OCI-LY3 (cell line): ENCODE measurements around the gene RSPRY1.

Experiments used
- H2AFZ ChIP-seq: fragments of 200-600, 300-600 bp; shearing (Covaris generic); 2 replicates; pipeline ENCODE4 v1.6.0; 2014; ENCODE audit warnings: antibody characterized with exemption, low read depth, low read length
- H3K27ac ChIP-seq: fragments of 200-600, 300-600 bp; sonication (generic); 2 replicates; pipeline ENCODE4 v1.5.1; 2014; ENCODE audit warnings: mild to moderate bottlenecking, low read length, moderate library complexity, mixed read lengths
- H3K27me3 ChIP-seq: fragments of 200-600, 300-600 bp; sonication (generic); 2 replicates; pipeline ENCODE4 v1.6.1; 2014; ENCODE audit warnings: low read depth, low read length, mixed read lengths
- H3K36me3 ChIP-seq: fragments of 200-600, 300-600 bp; sonication (generic); replicated peaks from 2 replicates; pipeline ENCODE3; 2014; ENCODE audit warnings: low read depth, low read length, mixed read lengths
- H3K4me1 ChIP-seq: fragments of 300-600, 200-600 bp; sonication (generic); 2 replicates; pipeline ENCODE4 v1.6.1; 2014; ENCODE audit warnings: low read length, mixed read lengths
- H3K4me2 ChIP-seq: fragments of 200-600, 300-600 bp; sonication (generic); 2 replicates; pipeline ENCODE4 v1.6.1; 2014; ENCODE audit warnings: low read length, mixed read lengths
- H3K4me3 ChIP-seq: fragments of 300-600, 200-600 bp; sonication (generic); 2 replicates; pipeline ENCODE4 v1.5.1; 2014; ENCODE audit warnings: antibody characterized with exemption, mild to moderate bottlenecking, low read length, moderate library complexity
- H3K79me2 ChIP-seq: fragments of 300-600, 200-600 bp; shearing (Covaris generic); 2 replicates; pipeline ENCODE4 v1.6.1; 2014; ENCODE audit warnings: mild to moderate bottlenecking, low read length, mixed read lengths
- H3K9ac ChIP-seq: fragments of 300-600, 200-600 bp; shearing (Covaris generic); 2 replicates; pipeline ENCODE4 v1.6.0; 2014; ENCODE audit warnings: mild to moderate bottlenecking, low read length, moderate library complexity
- H3K9me3 ChIP-seq: fragments of 200-600, 300-600 bp; shearing (Covaris generic); 2 replicates; pipeline ENCODE4 v1.6.1; 2014; ENCODE audit warnings: low read length, mixed read lengths; ENCODE audit not compliant: insufficient read depth
- H4K20me1 ChIP-seq: fragments of 200-600, 300-600 bp; sonication (generic); 2 replicates; pipeline ENCODE4 v1.6.1; 2016; ENCODE audit warnings: low read length, mixed read lengths; ENCODE audit not compliant: insufficient read depth
- EZH2phosphoT487 ChIP-seq: fragments of 200-600 bp; shearing (Covaris generic); IDR thresholded peaks from 2 replicates; pipeline ENCODE4 v1.6.1; 2018; ENCODE audit warnings: antibody characterized with exemption, mixed run types, low read depth
- TF ChIP-seq, protein P1 (sequence below): fragments of 200-600, 300-600 bp; sonication (generic); IDR thresholded peaks from 2 replicates; pipeline ENCODE4 v1.5.1; 2014; ENCODE audit warnings: antibody characterized with exemption, low read length, low read depth

Gene RSPRY1

DNA sequence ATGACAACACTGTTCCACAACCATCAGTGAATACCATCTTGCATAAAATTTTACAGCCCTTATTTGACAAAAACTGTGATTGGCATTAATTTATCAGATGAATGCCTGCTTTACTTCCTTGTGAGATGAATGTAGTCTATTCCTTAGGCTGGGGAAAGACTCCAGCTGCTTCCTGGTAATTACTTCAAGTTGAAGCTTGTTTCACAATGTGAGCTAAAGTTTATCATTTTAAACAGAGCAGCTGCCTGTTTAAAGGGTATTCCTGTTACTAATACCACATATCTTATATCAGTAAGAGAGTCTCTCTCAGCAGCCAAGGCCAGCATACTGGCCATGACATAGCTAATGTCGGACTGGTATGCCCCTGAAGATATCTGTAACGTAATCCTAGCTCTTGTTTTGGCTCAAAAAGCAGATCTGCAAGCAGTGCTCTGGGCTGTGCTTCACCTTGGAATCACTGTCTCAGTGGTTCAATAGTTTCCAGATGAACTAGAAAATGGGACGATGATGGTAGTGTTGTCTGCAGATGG, 45.8 kb downstream of the RSPRY1 start:
- no peaks in the 10 kb centered on the region for H3K9me3 ChIP-seq
- H3K27me3 ChIP-seq, result no peaks in the 10 kb centered on the region
- peaks cover 9% of the 10 kb centered on the region for H3K4me1 ChIP-seq
- H3K4me2 ChIP-seq, result no peak overlapping the region
- H3K27ac ChIP-seq, result no peak overlapping the region
- H4K20me1 ChIP-seq, result no peaks in the 10 kb centered on the region
- H3K4me3 ChIP-seq, result no peak overlapping the region
- TF ChIP-seq, protein P1, sequence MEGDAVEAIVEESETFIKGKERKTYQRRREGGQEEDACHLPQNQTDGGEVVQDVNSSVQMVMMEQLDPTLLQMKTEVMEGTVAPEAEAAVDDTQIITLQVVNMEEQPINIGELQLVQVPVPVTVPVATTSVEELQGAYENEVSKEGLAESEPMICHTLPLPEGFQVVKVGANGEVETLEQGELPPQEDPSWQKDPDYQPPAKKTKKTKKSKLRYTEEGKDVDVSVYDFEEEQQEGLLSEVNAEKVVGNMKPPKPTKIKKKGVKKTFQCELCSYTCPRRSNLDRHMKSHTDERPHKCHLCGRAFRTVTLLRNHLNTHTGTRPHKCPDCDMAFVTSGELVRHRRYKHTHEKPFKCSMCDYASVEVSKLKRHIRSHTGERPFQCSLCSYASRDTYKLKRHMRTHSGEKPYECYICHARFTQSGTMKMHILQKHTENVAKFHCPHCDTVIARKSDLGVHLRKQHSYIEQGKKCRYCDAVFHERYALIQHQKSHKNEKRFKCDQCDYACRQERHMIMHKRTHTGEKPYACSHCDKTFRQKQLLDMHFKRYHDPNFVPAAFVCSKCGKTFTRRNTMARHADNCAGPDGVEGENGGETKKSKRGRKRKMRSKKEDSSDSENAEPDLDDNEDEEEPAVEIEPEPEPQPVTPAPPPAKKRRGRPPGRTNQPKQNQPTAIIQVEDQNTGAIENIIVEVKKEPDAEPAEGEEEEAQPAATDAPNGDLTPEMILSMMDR, result no peak
- TF ChIP-seq EZH2phosphoT487, result no peak
- H3K79me2 ChIP-seq, result no peaks in the 10 kb centered on the region
- H2AFZ ChIP-seq, result no peak overlapping the region
- H3K36me3 ChIP-seq, result peaks cover 56% of the 10 kb centered on the region
- H3K9ac ChIP-seq, result no peak overlapping the region

DNA sequence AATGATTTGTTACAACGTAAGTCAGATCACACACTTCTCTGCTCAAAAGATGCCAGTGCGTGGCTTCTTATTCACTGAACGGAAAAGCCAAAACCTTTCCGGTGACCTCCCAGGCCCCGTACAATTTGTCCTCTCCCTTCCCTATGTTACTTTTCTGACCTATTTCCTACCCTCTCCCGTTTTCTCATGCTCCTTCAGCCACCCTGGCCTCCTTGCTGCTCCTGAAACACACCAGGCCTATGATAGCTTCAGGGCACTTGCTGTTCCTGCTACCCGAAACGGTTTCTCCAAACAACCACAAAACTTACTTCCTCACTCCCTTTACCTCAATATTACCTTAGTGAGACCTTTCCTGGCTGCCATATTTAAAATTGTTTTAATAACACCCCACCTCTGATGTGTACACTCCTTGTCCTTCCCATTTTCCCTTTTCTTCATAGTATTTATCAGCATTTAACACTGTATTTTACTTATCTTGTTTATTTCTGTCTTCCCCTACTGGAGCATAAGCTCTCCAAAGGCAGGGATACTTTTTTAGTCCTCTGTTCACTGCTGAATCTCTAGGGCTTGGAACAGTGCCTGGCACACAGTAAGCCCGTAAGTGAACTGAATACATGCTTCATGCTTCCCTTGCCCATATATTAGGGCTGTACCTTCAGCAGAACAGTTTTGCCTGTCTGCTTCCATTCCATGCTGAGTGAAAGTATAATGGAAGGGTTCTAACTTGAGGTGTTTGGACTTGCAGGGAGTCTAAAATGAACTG, 48.0 kb downstream of the RSPRY1 start:
- Histone ChIP-seq H3K9ac (no peak overlapping the region), H3K4me3 (no peak overlapping the region), H3K4me2 (no peak overlapping the region), H4K20me1 (no peaks in the 10 kb centered on the region), H3K4me1 (peaks cover 9% of the 10 kb centered on the region), H3K79me2 (no peaks in the 10 kb centered on the region), H3K27ac (no peak overlapping the region), H3K9me3 (no peaks in the 10 kb centered on the region), H2AFZ (no peak overlapping the region), H3K27me3 (no peaks in the 10 kb centered on the region), H3K36me3 (peaks cover 55% of the 10 kb centered on the region)
- no peak for TF ChIP-seq EZH2phosphoT487
- TF ChIP-seq, protein P1, result no peak

DNA sequence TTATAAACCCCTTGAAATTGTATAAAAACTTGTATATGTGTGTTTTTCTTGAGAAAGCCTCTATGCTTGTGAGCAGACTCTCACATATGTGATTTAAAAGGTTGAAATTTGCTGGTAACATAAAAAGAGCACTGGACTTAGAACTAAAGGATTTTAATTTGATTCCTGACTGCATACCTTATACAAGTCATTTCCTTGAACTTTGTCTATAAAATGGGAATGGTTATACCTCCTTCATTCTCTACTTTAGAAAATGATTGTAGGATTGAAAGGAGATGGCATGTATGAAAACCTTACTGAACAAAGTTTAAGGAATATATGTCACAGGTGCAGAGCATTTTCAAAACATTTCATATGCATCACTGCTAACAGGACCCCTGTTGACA, 48.6 kb downstream of the RSPRY1 start:
- no peaks in the 10 kb centered on the region for H3K79me2 ChIP-seq
- H3K9ac ChIP-seq, result no peak overlapping the region
- H2AFZ ChIP-seq, result no peak overlapping the region
- H3K27ac ChIP-seq, result no peak overlapping the region
- H3K9me3 ChIP-seq, result no peaks in the 10 kb centered on the region
- H3K4me1 ChIP-seq, result peaks cover 9% of the 10 kb centered on the region
- H3K4me2 ChIP-seq, result no peak overlapping the region
- no peak overlapping the region for H3K4me3 ChIP-seq
- no peaks in the 10 kb centered on the region for H3K27me3 ChIP-seq
- H4K20me1 ChIP-seq, result no peaks in the 10 kb centered on the region
- TF ChIP-seq, protein P1, result no peak
- TF ChIP-seq EZH2phosphoT487, result no peak
- peaks cover 59% of the 10 kb centered on the region for H3K36me3 ChIP-seq

DNA sequence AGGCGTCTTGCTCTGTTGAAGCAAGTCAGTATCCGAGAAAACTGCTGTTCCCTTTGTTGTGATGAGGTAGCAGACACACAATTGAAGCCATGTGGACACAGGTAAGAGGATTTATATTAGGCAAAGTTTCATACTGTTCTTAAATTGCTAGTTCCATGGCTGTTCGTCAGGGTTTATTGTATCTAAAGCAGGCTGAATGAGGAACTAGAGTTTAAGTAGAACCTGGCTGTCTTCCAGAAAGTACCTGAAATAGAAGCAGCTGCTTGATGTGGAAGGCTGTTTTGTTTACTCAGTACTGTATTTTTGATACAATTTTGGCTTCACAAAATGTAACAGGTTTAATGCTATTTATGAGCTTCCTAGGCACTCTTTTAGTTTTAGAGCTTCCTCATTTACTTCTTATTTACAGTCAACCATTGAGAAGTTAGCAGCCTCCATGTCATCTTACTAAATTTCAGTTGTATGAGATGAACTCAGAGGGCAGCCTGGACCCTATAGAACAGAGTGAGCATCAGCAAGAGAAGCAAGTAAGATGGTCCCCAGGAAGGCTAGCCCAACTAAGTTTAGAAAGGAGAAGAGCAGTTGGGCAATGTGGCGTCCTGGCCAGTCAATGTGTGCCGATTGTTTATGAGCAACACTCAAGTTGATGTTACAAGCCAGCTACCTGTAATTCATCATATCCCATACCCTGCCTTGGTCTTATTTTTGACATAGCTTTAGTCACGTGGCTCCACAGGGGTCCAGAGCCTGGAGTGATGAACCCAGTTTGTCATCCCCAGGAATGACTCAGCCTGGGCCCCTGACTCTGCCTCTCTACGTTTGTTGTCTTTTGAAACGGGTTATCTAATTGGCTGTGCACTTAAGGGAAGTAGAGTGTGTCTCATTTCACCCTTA, 49.2 kb downstream of the RSPRY1 start:
- H3K27ac ChIP-seq, result no peak overlapping the region; the same call in 1 of the 2 replicates
- H3K9ac ChIP-seq, result no peak overlapping the region

More for the DNA sequence above, 49.2 kb downstream of the RSPRY1 start:
- H3K4me1 ChIP-seq, result peaks cover 10% of the 10 kb centered on the region
- no peaks in the 10 kb centered on the region for H3K79me2 ChIP-seq
- TF ChIP-seq, protein P1, result no peak
- no peak for TF ChIP-seq EZH2phosphoT487
- H3K36me3 ChIP-seq, result peaks cover 58% of the 10 kb centered on the region
- no peaks in the 10 kb centered on the region for H3K27me3 ChIP-seq
- H4K20me1 ChIP-seq, result no peaks in the 10 kb centered on the region
- H2AFZ ChIP-seq, result no peak overlapping the region
- H3K4me3 ChIP-seq, result no peak overlapping the region
- no peaks in the 10 kb centered on the region for H3K9me3 ChIP-seq
- H3K4me2 ChIP-seq, result no peak overlapping the region
